Activated CD4-positive, alpha-beta T cell treated with anti-CD3 and anti-CD28 coated beads, Interleukin-2, amount 10 ng/mL, durations not matched to agents 7 days and 5 days (primary cell): ENCODE results near the gene FOXB1. TPM values are rescaled to one million over a fixed set of nuclear protein-coding genes. Genes with fewer than 3 reads are reported as not detected.

Experiments
- CTCF ChIA-PET: fragments of 350-600 bp; sonication (Branson Sonifier 250); formaldehyde crosslinking; loops from one replicate; lab custom pipeline; 2021; ENCODE audit warnings: antibody characterized with exemption; lab: Charles Lee
- POLR2A ChIA-PET: fragments of 350-600 bp; sonication (Branson Sonifier 250); formaldehyde crosslinking; loops from one replicate; lab custom pipeline; 2021; ENCODE audit warnings: antibody characterized with exemption; lab: Charles Lee
- DNase-seq: peaks from one replicate; pipeline ENCODE4 v3.0.0-alpha.2; 2020
- H3K27ac Mint-ChIP-seq: one replicate; pipeline ENCODE4 v1.8.0; 2021; ENCODE audit warnings: mild to moderate bottlenecking, moderate library complexity, mixed read lengths
- H3K27me3 Mint-ChIP-seq: one replicate; pipeline ENCODE4 v1.8.0; 2021; ENCODE audit warnings: mixed read lengths
- H3K36me3 Mint-ChIP-seq: one replicate; pipeline ENCODE4 v1.8.0; 2021; ENCODE audit warnings: low read depth, mixed read lengths
- H3K4me1 Mint-ChIP-seq: one replicate; pipeline ENCODE4 v1.8.0; 2021; ENCODE audit warnings: mixed read lengths
- H3K4me3 Mint-ChIP-seq: one replicate; pipeline ENCODE4 v1.8.0; 2021; ENCODE audit warnings: mild to moderate bottlenecking, moderate library complexity, mixed read lengths
- H3K9me3 Mint-ChIP-seq: one replicate; pipeline ENCODE4 v1.8.0; 2021; ENCODE audit warnings: mixed read lengths
- total RNA-seq, 2 experiments: library from RNA; stranded (reverse); gene quantifications; one replicate each; pipeline ENCODE4 v1.2.3, GENCODE V29; 2021

Gene FOXB1
- total RNA-seq, 2 experiments from 2014 or later = 0.54 to 0.57 TPM

GRCh38 chr15:60000824-60001609, 3.1 kb upstream of the FOXB1 start:
- POLR2A ChIA-PET = no interaction called here
- Mint-ChIP-seq H3K27ac (peak overlapping the region; percentile 72), H3K36me3 (peaks cover 8% of the 10 kb centered on the region), H3K9me3 (peaks cover 3% of the 10 kb centered on the region), H3K4me1 (peaks cover 78% of the 10 kb centered on the region), H3K4me3 (peak overlapping the region; percentile 3), H3K27me3 (peaks cover 95% of the 10 kb centered on the region)
- CTCF ChIA-PET = interaction anchor here (1.2 to 1.4 kb wide), 2 partner anchors 83 to 119 kb away, joined by 3 read pairs; no protein-coding TSS in a partner anchor
- no peak for DNase-seq

- H3K36me3 Mint-ChIP-seq = peaks cover 10% of the 10 kb centered on the region
- peaks cover 3% of the 10 kb centered on the region for H3K9me3 Mint-ChIP-seq
- peaks cover 78% of the 10 kb centered on the region for H3K4me1 Mint-ChIP-seq
- ChIA-PET CTCF (interaction anchor here (1.2 to 1.4 kb wide), 2 partner anchors 84 to 119 kb away, joined by 3 read pairs; no protein-coding TSS in a partner anchor), POLR2A (no interaction called here)
- H3K27ac Mint-ChIP-seq = peak overlapping the region; percentile 74
- peak overlapping the region; percentile 21 for H3K4me3 Mint-ChIP-seq
- no peak for DNase-seq
- H3K27me3 Mint-ChIP-seq = peaks cover 94% of the 10 kb centered on the region
Measured at GRCh38 chr15:60001610-60002527, 2.2 kb upstream of the FOXB1 start.

- Mint-ChIP-seq H3K27me3 (peaks cover 92% of the 10 kb centered on the region), H3K36me3 (peaks cover 10% of the 10 kb centered on the region), H3K27ac (peak overlapping the region; percentile 74), H3K9me3 (peaks cover 3% of the 10 kb centered on the region), H3K4me3 (peak overlapping the region; percentile 11), H3K4me1 (peaks cover 73% of the 10 kb centered on the region)
- DNase-seq = no peak
- POLR2A ChIA-PET = no interaction called here
- CTCF ChIA-PET = interaction anchor here (1.2 to 1.4 kb wide), 3 partner anchors 44 to 118 kb away, joined by 3 to 4 read pairs (median 3); no protein-coding TSS in a partner anchor
Measured at GRCh38 chr15:60002528-60003218, 1.4 kb upstream of the FOXB1 start.

DNA sequence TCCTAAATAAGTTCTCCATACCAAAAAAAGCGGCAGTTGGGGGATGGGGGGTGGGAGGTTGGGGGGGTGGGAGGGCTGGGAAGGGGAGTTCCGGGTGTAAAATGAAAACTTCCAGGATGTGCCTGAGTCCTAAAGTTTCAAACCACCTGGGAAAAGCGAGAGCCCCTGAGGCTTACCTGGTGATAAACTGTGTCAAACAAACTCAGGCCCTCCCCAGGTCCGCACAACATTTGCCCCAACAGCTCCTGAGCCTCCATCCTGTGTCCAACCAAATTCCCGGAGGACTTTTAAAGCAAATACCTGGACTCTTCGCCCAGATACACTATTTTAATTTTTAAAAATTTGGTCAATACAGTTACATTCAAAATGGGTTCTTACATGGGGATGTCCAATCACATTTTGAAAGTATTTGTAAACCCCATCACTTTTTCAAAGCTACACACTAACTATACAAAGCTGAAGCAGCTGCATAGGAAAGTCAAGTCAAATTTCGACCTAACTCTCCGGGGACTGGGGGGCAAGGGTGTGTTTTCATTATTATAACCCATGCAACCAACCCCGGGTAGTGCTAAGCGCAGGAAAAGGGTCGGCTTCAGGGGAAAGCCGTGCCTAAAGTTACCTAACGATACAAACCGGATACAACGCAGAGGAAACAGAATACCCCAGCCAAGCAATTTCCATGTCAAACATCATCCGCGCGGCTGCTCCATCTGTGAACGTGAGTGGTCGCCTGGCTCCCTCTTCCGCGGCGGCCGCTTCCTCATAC, 685 bp upstream of the FOXB1 start:
- Mint-ChIP-seq H3K27ac (peak overlapping the region; percentile 62), H3K4me1 (peaks cover 69% of the 10 kb centered on the region)
- no peak for DNase-seq

DNA sequence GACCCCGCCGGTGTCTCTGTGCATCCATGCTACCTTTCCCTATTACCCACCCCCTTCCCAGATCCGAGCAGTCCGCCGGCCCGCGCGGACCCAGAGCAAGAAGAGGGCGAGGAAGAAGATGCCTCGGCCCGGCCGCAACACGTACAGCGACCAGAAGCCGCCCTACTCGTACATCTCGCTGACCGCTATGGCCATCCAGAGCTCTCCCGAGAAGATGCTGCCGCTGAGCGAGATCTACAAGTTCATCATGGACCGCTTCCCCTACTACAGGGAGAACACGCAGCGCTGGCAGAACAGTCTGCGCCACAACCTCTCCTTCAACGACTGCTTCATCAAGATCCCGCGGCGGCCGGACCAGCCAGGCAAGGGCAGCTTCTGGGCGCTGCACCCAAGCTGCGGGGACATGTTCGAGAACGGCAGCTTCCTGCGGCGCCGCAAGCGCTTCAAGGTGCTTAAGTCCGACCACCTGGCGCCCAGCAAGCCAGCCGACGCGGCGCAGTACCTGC, 788 bp downstream of the FOXB1 start:
- H3K4me1 Mint-ChIP-seq = peaks cover 67% of the 10 kb centered on the region
- peak overlapping the region; percentile 93 for H3K27ac Mint-ChIP-seq
- ChIA-PET CTCF (interaction anchor here (0.6 to 2.1 kb wide), 5 partner anchors 10 to 93 kb away, joined by 3 to 13 read pairs (median 4); no protein-coding TSS in a partner anchor), POLR2A (no interaction called here)
- H3K36me3 Mint-ChIP-seq = peaks cover 10% of the 10 kb centered on the region
- DNase-seq = peak; percentile 33
- H3K27me3 Mint-ChIP-seq = peaks cover 90% of the 10 kb centered on the region
- peak overlapping the region; percentile 91 for H3K4me3 Mint-ChIP-seq
- peaks cover 3% of the 10 kb centered on the region for H3K9me3 Mint-ChIP-seq

More for the DNA sequence above, 685 bp upstream of the FOXB1 start:
- CTCF ChIA-PET = interaction anchor here (0.7 to 2.1 kb wide), 7 partner anchors 9 to 225 kb away, joined by 3 to 13 read pairs (median 4); no protein-coding TSS in a partner anchor
- POLR2A ChIA-PET = interaction anchor here (0.6 kb wide), 1 partner anchor 39 kb away, joined by 3 read pairs; no protein-coding TSS in a partner anchor
- Mint-ChIP-seq H3K9me3 (peaks cover 3% of the 10 kb centered on the region), H3K4me3 (peak overlapping the region; percentile 91), H3K27me3 (peaks cover 91% of the 10 kb centered on the region), H3K36me3 (peaks cover 10% of the 10 kb centered on the region)

- Mint-ChIP-seq H3K4me1 (peaks cover 63% of the 10 kb centered on the region), H3K36me3 (peaks cover 10% of the 10 kb centered on the region), H3K9me3 (peaks cover 3% of the 10 kb centered on the region), H3K27ac (peak overlapping the region; percentile 93), H3K27me3 (peaks cover 89% of the 10 kb centered on the region), H3K4me3 (peak overlapping the region; percentile 91)
- ChIA-PET CTCF (interaction anchor here (0.9 to 2.1 kb wide), 5 partner anchors 11 to 122 kb away, joined by 3 to 13 read pairs (median 4); no protein-coding TSS in a partner anchor), POLR2A (no interaction called here)
- DNase-seq = peak; percentile 28
Measured at GRCh38 chr15:60005352-60006202, 1.5 kb downstream of the FOXB1 start.

DNA sequence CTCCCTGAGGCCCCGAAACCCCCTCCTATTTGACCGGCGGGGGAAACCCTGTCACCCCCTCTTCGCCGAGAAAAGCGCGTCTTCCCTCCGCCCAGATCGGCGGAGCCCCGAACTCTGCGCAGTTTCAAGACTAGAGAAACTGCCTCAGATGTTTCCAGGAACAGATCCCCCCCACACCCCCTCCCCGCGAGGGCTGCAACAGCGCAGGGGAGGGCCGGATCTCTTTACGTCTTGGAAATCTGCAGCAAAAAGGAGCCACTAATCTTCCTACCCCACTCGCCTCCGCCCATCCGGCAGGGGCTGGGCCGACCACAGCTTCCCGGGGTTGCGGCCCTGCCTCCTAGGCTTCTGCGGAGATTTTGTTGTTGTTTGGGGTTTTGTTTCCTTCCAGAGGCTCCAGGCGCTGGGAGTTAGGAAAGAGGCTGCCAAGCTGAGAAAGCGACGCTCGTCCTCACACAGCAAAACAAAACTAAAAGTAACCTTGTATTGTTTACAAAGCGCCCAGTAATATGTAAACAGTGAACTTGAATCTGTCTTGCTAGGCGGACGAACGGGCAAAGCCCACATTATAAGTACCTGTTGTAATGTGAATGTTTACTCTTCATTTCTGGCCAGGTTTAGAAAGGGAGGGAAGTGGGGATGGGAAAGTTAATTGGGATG, 2.2 kb downstream of the FOXB1 start:
- Mint-ChIP-seq H3K36me3 (peaks cover 10% of the 10 kb centered on the region), H3K27ac (peak overlapping the region; percentile 93), H3K9me3 (peaks cover 3% of the 10 kb centered on the region), H3K4me1 (peaks cover 57% of the 10 kb centered on the region), H3K4me3 (peak overlapping the region; percentile 91), H3K27me3 (peaks cover 89% of the 10 kb centered on the region)
- DNase-seq = peak; percentile 81
- ChIA-PET POLR2A (interaction anchor here (0.5 to 0.7 kb wide), 2 partner anchors 29 to 121 kb away, joined by 3 to 4 read pairs; no protein-coding TSS in a partner anchor), CTCF (interaction anchor here (0.7 to 1.7 kb wide), 2 partner anchors 38 to 121 kb away, joined by 3 to 4 read pairs; no protein-coding TSS in a partner anchor)

GRCh38 chr15:60006873-60007272, 2.8 kb downstream of the FOXB1 start:
- H3K27me3 Mint-ChIP-seq = peaks cover 89% of the 10 kb centered on the region
- peaks cover 3% of the 10 kb centered on the region for H3K9me3 Mint-ChIP-seq
- peak overlapping the region; percentile 91 for H3K4me3 Mint-ChIP-seq
- H3K27ac Mint-ChIP-seq = peak overlapping the region; percentile 93
- POLR2A ChIA-PET = interaction anchor here (0.5 to 0.7 kb wide), 2 partner anchors 29 to 120 kb away, joined by 3 to 4 read pairs; no protein-coding TSS in a partner anchor
- CTCF ChIA-PET = interaction anchor here (0.6 to 1.7 kb wide), 6 partner anchors 38 to 121 kb away, joined by 3 to 5 read pairs (median 4); no protein-coding TSS in a partner anchor
- H3K36me3 Mint-ChIP-seq = peaks cover 10% of the 10 kb centered on the region
- no peak for DNase-seq
- peaks cover 53% of the 10 kb centered on the region for H3K4me1 Mint-ChIP-seq

GRCh38 chr15:60009124-60009960, 5.2 kb downstream of the FOXB1 start:
- no peak for DNase-seq
- no peaks in the 10 kb centered on the region for H3K9me3 Mint-ChIP-seq
- H3K4me3 Mint-ChIP-seq = no peak overlapping the region
- H3K27me3 Mint-ChIP-seq = peaks cover 89% of the 10 kb centered on the region
- peaks cover 36% of the 10 kb centered on the region for H3K4me1 Mint-ChIP-seq
- ChIA-PET CTCF (interaction anchor here (1.0 kb wide), 2 partner anchors 7 to 16 kb away, joined by 3 read pairs; no protein-coding TSS in a partner anchor), POLR2A (no interaction called here)
- peaks cover 4% of the 10 kb centered on the region for H3K36me3 Mint-ChIP-seq
- H3K27ac Mint-ChIP-seq = no peak overlapping the region
